ENCODE data around the gene CDH10. TPM values are rescaled to one million over a fixed set of nuclear protein-coding genes. Genes with fewer than 3 reads are reported as not detected.
A peak's percentile ranks its signal among the peaks of the same experiment; 100 is the strongest.

Gene CDH10
- total and polyA plus RNA-seq, 8 donors, result 4.2 TPM; not detected in 7

- no peaks in the 10 kb centered on the region for H3K9me3 ChIP-seq
- 1 to 2% (median 2%) methylated on average over 4 of the region's 4 CpGs for WGBS, 5 donors
- H3K27me3 ChIP-seq, result no peaks in the 10 kb centered on the region
- H3K4me1 ChIP-seq, result no peaks in the 10 kb centered on the region
- DNase-seq, result peak in 1 of 2 donors; percentile 80
- no peak overlapping the region for H3K27ac ChIP-seq
- H3K36me3 ChIP-seq, result no peaks in the 10 kb centered on the region
- intact Hi-C loops (cut with DNase I; ENCODE audit: low total_unique reads), result no loop called here
- TF ChIP-seq CTCF (IDR thresholded peaks at IDR 0.05) (peak in 4 of 7 experiments; percentile 34 to 47 (median 46)), POLR2AphosphoS5 (IDR thresholded peaks at IDR 0.05) (no peak)
- no peak overlapping the region for H3K4me3 ChIP-seq
Measured at GRCh38 chr5:24633715-24634325, 11.0 kb downstream of the CDH10 start.

DNA sequence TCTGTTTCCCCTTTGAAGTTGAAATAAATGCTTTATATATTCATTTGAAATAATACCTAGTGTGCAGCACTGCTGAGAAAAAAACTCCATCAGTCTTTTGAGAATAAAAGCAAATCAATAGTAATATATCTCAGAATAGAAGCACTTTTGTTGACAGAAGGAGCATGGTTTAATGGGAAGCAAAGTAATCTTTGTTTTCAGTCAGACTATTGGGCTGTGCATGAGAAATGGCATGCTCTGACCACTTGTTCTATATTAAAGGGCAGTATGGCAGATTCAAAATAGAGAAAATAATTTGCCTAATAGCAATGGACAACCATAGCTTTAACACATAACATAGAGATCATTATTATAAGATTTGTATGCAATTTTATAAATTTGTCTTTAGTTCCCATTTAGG is 12.4 kb downstream of the CDH10 start:
- no peak for DNase-seq
- H3K4me1 ChIP-seq, result no peaks in the 10 kb centered on the region
- TF ChIP-seq EP300 (IDR thresholded peaks at IDR 0.05) (no peak), POLR2A (IDR thresholded peaks at IDR 0.05) (no peak), CTCF (IDR thresholded peaks at IDR 0.05) (no peak), POLR2AphosphoS5 (IDR thresholded peaks at IDR 0.05) (no peak)
- H3K9me3 ChIP-seq, result no peaks in the 10 kb centered on the region
- no peak overlapping the region for H3K4me3 ChIP-seq
- no peak overlapping the region for H3K27ac ChIP-seq
- no peaks in the 10 kb centered on the region for H3K36me3 ChIP-seq
- no peaks in the 10 kb centered on the region for H3K27me3 ChIP-seq
- intact Hi-C loops (cut with DNase I; ENCODE audit: low total_unique reads), result no loop called here

- Histone ChIP-seq H3K27me3 (no peaks in the 10 kb centered on the region), H3K27ac (no peak overlapping the region), H3K36me3 (no peaks in the 10 kb centered on the region), H3K9me3 (no peaks in the 10 kb centered on the region), H3K4me3 (no peak overlapping the region), H3K4me1 (no peaks in the 10 kb centered on the region)
- TF ChIP-seq POLR2AphosphoS5 (IDR thresholded peaks at IDR 0.05), result no peak
- no peak for TF ChIP-seq POLR2A (IDR thresholded peaks at IDR 0.05)
- no peak for TF ChIP-seq CTCF (IDR thresholded peaks at IDR 0.05)
- no peak for TF ChIP-seq EP300 (IDR thresholded peaks at IDR 0.05)
- no peak for DNase-seq
- intact Hi-C loops (cut with DNase I; ENCODE audit: low total_unique reads), result no loop called here
Measured at GRCh38 chr5:24630918-24631317, 13.9 kb downstream of the CDH10 start.

DNA sequence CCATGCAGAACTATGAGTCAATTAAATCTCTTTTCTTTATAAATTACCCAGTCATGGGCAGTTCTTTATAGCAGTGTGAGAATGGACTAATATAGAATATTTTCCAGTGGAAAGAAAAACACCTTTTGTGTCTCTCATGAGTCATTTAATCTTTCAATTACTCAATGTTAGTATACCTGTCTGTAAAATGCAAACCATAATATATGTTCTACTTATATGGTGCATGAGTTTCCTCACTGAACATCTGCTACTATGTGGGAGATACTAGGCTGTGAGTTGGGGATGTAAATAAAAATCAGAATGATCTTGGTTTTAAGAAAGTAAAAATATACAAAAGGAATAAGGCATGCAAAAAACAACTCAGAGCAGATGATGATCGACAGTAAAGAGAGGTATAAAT is 15.0 kb downstream of the CDH10 start:
- Histone ChIP-seq H3K4me3 (no peak overlapping the region), H3K27me3 (no peaks in the 10 kb centered on the region), H3K9me3 (no peaks in the 10 kb centered on the region), H3K27ac (no peak overlapping the region), H3K36me3 (no peaks in the 10 kb centered on the region), H3K4me1 (no peaks in the 10 kb centered on the region)
- WGBS, 5 donors, result 61 to 84% (median 75%) methylated on average over 1 of the region's 1 CpG
- no peak for TF ChIP-seq EP300 (IDR thresholded peaks at IDR 0.05)
- TF ChIP-seq CTCF (IDR thresholded peaks at IDR 0.05), result no peak
- no peak for TF ChIP-seq POLR2A (IDR thresholded peaks at IDR 0.05)
- TF ChIP-seq POLR2AphosphoS5 (IDR thresholded peaks at IDR 0.05), result no peak
- no peak for DNase-seq
- intact Hi-C loops (cut with DNase I; ENCODE audit: low total_unique reads), result no loop called here

All from stomach (tissue), 9 donors.